ENCODE results near the gene AGAP2. TPM values are rescaled to one million over a fixed set of nuclear protein-coding genes. Genes with fewer than 3 reads are reported as not detected.

Gene AGAP2
- total RNA-seq, 1 donor from 2014 or later: 1.5 TPM

DNA sequence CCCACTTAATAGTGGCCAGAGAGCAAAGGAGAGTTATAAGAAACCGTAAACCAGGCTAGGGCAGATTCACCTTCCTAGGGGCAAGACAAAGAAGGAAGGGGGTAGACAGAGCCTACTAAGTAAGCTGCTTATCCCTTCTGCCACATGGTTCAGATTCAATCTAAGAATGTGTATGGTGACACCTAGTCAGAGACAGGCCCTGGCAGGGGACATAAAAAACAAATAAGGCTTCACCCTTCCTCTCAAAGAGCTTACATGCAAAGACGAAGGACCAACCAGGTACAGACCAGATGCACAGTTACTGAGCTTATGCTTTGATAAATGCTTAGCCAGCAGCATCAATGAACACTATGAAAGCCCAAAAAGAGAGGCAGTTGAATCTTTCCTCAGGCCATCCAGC is 23.9 kb upstream of the AGAP2 start:
- no peak for TF ChIP-seq POLR2A (IDR thresholded peaks at IDR 0.05)
- no peak for TF ChIP-seq POLR2AphosphoS5 (IDR thresholded peaks at IDR 0.05; ENCODE audit: insufficient read depth in 1 of 2, low read depth in 1 of 2)
- TF ChIP-seq, protein P1, sequence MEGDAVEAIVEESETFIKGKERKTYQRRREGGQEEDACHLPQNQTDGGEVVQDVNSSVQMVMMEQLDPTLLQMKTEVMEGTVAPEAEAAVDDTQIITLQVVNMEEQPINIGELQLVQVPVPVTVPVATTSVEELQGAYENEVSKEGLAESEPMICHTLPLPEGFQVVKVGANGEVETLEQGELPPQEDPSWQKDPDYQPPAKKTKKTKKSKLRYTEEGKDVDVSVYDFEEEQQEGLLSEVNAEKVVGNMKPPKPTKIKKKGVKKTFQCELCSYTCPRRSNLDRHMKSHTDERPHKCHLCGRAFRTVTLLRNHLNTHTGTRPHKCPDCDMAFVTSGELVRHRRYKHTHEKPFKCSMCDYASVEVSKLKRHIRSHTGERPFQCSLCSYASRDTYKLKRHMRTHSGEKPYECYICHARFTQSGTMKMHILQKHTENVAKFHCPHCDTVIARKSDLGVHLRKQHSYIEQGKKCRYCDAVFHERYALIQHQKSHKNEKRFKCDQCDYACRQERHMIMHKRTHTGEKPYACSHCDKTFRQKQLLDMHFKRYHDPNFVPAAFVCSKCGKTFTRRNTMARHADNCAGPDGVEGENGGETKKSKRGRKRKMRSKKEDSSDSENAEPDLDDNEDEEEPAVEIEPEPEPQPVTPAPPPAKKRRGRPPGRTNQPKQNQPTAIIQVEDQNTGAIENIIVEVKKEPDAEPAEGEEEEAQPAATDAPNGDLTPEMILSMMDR (IDR thresholded peaks at IDR 0.05): no peak
- intact Hi-C loops (cut with DNase I): no loop called here
- H3K4me3 ChIP-seq: no peak overlapping the region
- no peaks in the 10 kb centered on the region for H3K9me3 ChIP-seq
- peaks cover 26% of the 10 kb centered on the region for H3K4me1 ChIP-seq
- peaks cover 20% of the 10 kb centered on the region for H3K27me3 ChIP-seq
- H3K36me3 ChIP-seq: no peaks in the 10 kb centered on the region
- H3K27ac ChIP-seq: no peak overlapping the region
- DNase-seq (ENCODE audit: extremely low spot score in 2 of 2): no peak

DNA sequence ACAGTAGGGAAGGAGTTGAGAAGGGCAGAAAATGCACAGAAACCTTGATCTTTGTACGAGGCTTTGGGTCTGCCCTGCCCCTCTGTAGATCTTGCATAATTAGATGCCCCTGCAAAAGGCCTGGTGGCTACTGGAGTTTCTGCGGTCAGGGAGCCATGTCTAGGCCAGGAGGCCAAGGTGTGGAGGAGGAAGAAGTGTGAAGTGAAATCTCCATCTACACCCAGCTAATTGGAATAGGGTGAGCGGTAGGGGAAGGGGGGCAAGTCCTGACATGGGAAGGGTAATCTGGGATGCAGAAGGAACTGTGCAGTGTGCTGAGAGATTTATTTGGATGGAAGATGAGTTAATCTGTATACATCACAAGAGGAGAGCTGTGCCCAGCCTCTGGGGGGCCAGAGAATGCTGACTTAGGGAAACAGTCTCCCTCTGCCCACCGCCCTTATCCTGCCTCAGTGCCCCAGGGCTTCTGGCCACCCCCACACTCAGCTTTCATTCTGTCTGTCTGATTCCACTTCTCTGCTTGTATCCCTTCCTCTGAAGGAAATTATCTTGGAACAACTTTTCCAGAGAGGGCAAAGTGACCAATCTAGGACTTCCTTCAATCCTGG is 23.0 kb upstream of the AGAP2 start:
- Histone ChIP-seq H3K27me3 (peaks cover 20% of the 10 kb centered on the region), H3K4me3 (no peak overlapping the region), H3K9me3 (no peaks in the 10 kb centered on the region), H3K36me3 (no peaks in the 10 kb centered on the region), H3K4me1 (peaks cover 24% of the 10 kb centered on the region), H3K27ac (no peak overlapping the region)
- DNase-seq (ENCODE audit: extremely low spot score in 2 of 2): no peak
- intact Hi-C loops (cut with DNase I): no loop called here
- TF ChIP-seq, protein P1 (IDR thresholded peaks at IDR 0.05): no peak
- TF ChIP-seq POLR2A (IDR thresholded peaks at IDR 0.05) (no peak), POLR2AphosphoS5 (IDR thresholded peaks at IDR 0.05; ENCODE audit: insufficient read depth in 1 of 2, low read depth in 1 of 2) (no peak)

DNA sequence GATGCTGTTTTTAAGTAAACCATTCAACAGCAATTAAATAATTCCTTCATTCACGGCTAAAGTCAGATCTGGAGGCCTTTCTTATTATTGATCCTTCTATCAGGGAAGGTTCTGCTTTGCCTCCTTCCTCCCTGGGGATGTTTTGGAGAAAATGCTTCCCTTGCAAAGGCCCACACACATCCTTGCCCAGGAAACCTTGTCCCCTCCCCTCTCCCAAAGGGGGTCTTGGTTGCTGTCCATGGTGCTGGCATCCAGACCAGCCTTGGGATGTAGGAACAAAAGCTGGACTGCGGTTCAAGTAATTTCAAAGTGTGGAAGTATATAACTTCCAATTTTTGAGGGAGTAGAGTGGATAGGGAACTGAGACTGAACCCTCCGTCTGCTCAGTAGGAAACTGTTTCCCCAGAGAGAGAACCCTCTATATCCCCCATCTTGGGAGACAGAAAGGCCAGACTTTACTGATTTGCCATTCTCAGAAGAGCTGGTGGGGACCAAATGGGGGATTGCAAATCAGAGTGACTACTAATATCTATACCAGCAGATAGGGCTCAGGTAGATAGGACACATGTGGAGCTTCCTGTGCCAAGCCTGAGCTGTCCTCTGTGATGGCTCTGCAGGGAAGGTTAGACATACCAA is 21.9 kb upstream of the AGAP2 start:
- H3K4me3 ChIP-seq: no peak overlapping the region
- TF ChIP-seq, protein P1 (IDR thresholded peaks at IDR 0.05): no peak
- TF ChIP-seq POLR2AphosphoS5 (IDR thresholded peaks at IDR 0.05; ENCODE audit: insufficient read depth in 1 of 2, low read depth in 1 of 2) (no peak), POLR2A (IDR thresholded peaks at IDR 0.05) (no peak)
- peaks cover 15% of the 10 kb centered on the region for H3K27me3 ChIP-seq
- intact Hi-C loops (cut with DNase I): no loop called here
- no peaks in the 10 kb centered on the region for H3K9me3 ChIP-seq
- no peak overlapping the region for H3K27ac ChIP-seq
- H3K36me3 ChIP-seq: no peaks in the 10 kb centered on the region
- H3K4me1 ChIP-seq: peaks cover 23% of the 10 kb centered on the region
- no peak for DNase-seq (ENCODE audit: extremely low spot score in 2 of 2)

DNA sequence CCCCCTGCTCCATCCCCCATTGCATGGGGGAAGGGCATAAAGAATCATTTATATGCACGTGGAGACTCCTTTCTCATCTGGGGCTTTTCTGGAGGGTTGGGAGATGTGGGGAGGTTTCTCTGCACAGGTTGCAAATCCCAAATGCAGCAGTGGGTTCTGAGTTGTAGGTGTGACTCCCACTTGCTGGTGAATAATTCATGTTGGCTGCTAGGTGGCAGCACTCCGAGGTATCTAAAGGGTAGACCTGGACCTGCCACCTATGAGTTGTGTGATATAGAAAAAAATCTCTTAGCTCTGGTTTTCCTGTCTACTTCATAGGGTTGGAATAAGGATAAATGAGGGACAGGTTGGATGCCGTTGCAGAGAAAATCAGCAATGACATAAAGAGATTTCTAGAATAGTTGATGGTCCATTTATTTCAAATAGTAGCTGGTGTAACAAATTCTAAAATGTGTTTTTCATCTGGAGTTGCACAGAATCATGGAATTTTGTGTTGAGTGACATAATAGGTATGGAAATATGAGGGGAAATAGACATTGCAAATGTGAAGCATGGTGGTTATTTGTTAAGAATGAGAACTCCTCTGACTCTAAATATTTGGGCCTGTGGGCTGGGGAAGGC is 20.9 kb upstream of the AGAP2 start:
- Histone ChIP-seq H3K4me1 (peaks cover 17% of the 10 kb centered on the region), H3K9me3 (no peaks in the 10 kb centered on the region), H3K36me3 (no peaks in the 10 kb centered on the region), H3K4me3 (no peak overlapping the region), H3K27ac (no peak overlapping the region), H3K27me3 (peaks cover 10% of the 10 kb centered on the region)
- no peak for DNase-seq (ENCODE audit: extremely low spot score in 2 of 2)
- intact Hi-C loops (cut with DNase I): no loop called here
- TF ChIP-seq POLR2AphosphoS5 (IDR thresholded peaks at IDR 0.05; ENCODE audit: insufficient read depth in 1 of 2, low read depth in 1 of 2) (no peak), POLR2A (IDR thresholded peaks at IDR 0.05) (no peak)
- TF ChIP-seq, protein P1 (IDR thresholded peaks at IDR 0.05): no peak

All from vagina (tissue), 2 donors.